GM19035 (cell line): ENCODE data around the gene CDC25C.
"Not testable (repeated sequence)": the region's sequence is repeated elsewhere in the genome, so short reads cannot be mapped to it uniquely, and the experiment has no call there.

ENCODE experiments used
- ATAC-seq: cut with Tn5 transposase; IDR thresholded peaks from one replicate; pipeline ENCODE4 v1.9.1; 2021; ENCODE audit not compliant: unreplicated experiment

CDC25C gene

DNA sequence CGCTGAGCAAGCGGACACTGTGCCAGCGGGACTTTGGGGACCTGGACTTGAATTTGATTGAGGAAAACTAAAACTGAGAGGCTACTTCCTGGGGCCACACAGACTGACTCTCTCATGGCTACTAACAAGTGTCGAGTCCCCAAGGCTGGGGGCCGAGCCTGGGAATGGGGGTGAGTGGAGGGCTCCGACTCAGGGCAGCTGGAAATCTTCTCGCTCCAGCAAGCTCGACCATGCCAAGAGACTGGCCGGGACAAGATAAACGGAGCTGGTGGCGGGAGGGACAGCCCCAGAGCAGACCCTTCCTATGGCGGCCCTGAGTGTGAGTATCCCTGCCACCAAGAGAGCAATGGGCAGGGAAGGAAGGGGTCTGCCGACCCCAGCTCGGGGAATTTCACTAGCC is 15.3 kb upstream of the CDC25C start:
- ATAC-seq = no peak

DNA sequence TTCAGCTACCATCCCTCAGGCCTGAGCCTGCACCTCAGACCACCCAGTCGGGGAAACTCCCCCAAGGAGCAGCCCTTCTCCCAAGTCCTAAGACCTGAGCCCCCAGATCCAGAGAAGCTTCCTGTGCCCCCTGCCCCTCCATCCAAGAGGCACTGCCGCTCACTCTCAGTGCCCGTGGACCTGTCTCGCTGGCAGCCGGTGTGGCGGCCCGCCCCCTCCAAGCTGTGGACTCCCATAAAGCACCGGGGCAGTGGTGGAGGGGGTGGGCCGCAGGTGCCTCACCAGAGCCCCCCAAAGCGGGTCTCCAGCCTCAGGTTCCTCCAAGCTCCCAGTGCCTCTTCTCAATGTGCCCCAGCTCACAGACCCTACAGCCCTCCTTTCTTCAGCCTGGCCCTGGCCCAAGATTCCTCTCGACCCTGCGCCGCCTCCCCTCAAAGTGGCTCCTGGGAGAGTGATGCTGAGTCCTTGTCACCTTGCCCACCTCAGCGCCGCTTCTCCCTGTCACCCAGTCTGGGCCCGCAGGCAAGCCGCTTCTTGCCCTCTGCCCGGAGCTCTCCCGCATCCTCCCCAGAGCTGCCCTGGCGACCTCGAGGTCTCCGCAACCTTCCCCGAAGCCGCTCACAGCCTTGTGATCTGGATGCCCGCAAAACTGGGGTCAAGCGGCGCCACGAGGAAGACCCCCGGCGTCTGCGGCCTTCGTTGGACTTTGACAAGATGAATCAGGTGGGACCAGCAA is 13.5 kb upstream of the CDC25C start:
- no peak for ATAC-seq

DNA sequence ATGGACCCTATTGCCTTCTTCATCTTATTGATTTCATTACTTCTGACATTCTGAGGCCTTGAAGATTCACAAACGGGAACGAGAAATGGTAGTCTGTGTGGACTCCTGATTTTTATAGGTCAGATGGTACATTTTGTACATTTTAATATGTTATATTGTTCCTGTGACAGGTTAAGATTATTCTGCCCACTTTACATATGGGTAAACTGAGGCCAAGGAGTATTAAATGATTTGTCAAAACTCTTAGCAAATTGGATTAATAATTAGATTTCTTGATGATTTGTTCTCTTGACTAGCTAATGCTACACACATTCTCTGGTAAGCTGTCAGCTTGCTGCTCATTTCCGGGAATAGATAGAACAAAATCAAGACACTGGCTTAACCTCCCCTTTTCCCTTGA is 8.4 kb upstream of the CDC25C start:
- no peak for ATAC-seq

DNA sequence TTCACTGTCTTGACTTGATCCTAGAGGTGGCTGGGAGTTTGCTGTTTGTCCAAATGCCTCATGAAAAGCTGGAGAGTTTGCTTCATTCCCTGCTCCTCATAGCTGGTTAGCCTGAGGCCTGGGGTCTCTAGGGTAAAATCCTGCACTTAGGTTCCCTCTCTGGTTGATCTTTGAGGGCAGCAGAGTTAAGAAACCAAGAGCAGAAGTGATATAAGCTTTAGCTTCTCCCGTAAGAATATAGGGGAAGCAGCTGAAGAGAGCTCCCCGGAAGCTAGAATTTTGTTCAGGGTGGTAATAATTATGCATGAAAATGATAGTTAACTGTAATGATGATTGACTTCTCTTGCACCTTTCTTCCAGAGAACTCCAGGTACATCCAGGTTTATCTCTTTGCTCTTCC is 7.9 kb upstream of the CDC25C start:
- no peak for ATAC-seq

DNA sequence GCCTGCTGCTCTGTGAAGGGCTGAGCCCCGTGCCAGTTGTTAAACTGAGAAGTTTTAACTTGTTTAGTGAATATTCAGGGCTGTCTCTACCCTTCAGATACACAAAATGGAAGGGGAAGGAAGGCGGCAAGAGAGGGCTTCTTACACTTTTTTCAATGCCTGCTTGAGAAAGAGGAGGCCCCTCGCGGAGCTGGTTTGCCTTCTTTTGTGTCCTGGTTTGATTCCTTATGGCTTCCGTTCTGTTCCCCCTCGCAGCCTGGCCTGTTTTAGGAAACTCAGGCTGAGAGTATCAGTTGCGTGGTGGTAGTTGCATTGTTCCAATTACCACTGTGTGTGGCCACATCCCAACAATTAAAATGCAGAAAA is 7.5 kb upstream of the CDC25C start:
- ATAC-seq = no peak

DNA sequence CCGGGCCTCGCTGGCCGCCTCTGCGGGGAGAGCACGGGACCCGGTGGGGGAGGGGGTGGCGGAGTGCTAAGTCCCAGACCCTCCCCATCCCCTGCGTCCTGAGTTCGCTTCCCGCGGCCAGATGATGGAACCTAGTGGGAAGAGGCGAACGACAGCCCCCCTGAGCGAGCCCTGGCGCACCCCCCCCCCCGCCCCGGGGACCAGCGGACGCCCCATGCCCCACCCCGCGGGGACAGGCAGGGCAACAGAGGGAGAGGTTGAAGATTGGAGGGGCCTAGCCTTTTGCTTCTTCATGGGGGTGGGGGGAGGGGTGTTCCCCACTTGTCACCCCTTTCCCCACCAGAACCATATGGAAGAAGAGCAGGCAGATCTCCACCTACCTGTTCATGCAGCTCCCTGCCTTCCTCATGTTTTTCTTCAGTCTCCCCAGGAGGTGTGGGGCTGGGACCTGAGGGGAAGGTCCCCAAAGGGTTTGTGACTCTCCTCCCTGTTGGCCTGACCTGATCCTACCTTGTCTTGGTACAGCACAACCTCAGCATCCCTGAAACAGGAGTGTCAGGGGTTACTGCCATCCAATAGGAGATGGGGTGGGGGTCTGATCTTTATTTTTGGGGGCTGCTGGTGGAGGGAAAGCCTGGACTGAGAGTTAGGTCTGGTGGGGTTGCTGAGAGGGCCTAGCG is 6.9 kb upstream of the CDC25C start:
- no peak for ATAC-seq

DNA sequence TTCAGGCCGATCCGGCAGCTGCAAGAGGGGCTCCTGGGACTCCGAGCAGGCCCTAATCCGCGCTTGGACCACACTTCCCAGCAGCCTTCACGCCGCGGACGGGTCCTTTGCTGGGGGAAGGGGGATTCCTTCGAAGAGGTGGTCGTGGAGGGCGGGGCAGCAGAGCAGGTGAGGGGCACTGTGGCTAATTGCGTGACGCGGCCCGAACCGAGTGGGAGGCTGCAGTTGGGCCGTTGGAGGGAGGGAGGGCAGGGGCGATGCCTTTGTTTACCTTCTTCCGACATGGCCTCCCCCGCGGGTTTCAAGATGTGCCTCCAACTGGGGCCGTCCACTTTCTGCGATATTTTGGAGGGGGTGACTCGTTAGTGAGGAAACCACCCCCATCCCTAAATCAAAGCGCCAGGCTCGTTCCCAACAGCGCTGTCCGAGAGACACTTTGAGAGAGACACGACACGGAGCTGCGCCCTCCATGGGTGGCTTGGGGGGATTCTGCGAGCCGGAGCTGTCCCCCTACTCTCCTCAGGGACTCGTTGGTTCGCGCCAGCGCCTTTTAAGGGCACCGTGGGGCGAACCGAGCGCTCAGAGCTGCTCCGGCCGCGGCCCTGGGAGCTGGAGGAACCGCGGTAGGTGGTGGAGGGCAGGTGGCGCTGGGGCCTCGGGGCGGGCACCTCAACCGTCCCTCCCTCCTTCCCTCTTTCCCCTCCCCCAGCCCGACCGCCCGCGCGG is 6.2 kb upstream of the CDC25C start, which contains the start of gene FAM53C:
Gene FAM53C, plus strand, starts transcription at position 582 of the 726 bp plus-strand sequence. CDS start 3,070 bp downstream, outside the sequence.
- peak; percentile 76 for ATAC-seq

DNA sequence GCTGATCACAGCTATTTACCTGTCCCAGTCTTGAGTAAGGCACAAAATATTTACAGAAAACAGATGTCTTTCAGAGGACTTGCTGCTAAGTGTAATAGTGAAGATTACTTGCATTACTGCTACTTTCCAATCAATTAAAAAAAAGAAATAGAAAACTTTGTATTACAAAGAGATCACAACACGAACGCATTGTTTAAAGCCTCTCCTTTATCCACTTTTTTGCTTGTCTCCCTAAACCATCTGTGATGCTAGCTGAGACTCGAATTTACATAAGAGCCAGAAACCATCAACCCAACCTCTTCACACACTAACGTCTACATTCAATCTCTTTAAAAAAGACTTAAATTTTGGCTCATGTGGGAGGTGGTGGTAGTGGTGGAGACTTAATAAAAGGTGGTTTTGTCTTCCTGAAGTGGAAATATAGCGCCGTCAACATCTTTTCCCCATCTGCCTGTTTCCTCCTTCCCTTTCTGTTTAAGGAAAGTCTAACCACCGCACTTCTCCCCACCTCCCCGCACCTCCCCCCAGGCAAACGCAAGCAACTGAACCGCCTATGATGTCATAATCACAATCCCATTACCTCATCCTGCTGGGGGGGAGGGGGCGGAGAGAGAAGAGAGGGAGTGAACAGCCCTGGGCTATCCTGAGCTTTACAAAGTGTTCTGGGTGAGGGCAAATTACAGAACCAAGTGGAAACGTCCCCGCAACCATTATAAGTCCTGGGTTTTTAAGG is 5.5 kb upstream of the CDC25C start:
- ATAC-seq = peak; percentile 28

DNA sequence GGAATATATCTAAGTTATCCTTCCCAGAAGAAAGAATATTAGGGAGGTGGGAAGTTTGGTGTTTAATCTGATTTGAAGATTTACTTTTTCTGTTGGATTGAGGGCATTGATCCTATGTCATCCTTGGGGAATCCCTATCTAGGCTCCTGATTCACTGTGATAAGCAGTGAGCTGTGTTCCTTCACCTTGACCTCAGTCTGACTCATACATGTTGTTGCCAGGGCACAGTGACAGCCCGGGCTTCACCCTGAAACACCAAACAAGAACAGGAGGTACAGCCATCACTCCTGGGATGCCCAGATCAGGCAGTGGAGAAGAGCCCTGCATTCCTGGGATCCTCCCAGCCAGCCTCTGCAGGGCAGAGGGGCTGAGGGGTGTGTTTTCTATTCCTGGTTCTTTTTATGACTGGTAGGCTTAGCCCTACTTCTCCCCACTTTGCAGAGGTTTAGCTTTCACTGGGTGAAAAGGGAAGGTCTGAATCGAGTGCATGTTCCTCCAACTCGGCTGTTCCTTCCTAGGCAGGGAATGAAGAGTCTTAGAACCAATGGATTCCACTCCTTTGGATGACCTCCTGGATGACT is 3.4 kb upstream of the CDC25C start:
- no peak for ATAC-seq

DNA sequence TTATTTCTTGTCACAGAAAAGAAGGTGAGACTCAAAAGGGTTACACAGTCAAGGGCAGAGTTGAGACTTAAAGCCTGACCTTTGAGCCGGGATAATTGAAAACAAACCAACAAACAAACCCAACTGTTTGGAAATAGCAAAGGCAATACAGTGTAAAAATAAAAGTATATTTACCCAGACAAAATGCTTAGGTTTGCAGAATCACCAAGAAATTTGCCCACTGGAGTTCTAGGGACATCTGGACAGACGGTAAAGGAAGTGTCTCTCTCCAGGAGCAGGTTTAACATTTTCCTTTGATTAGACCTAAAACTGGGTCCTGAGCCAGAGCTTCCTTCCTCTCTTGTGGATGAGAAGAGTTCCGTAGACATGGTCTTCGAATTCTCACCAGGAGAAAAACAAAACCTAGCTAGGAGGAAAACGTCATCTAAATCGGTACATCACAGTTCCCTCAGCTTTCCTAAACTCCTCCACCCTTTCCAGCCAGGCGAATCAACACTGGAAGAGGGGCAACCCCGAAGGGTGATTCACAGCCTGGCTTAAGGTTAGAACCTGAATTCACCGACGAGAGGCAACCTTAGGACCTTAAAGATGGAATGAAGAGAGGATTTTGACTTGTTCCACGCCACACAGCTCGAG is 673 bp downstream of the CDC25C start:
- no peak for ATAC-seq

DNA sequence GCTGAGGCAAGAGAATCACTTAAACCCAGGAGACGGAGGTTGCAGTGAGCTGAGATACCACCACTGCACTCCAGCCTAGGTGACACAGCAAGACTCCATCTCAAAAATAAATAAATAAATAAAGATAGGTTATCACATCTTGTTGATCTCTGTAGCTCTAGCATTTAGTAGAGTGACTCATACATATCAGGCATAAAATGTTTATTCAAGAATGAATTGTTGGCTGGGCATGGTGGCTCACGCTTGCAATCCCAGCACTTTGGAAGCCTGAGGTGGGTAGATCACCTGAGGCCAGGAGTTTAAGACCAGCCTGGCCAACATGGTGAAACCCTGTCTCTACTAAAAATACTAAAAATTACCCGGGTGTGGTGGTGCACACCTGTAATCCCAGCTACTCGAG is 13.4 kb downstream of the CDC25C start:
- ATAC-seq = not testable (repeated sequence)

DNA sequence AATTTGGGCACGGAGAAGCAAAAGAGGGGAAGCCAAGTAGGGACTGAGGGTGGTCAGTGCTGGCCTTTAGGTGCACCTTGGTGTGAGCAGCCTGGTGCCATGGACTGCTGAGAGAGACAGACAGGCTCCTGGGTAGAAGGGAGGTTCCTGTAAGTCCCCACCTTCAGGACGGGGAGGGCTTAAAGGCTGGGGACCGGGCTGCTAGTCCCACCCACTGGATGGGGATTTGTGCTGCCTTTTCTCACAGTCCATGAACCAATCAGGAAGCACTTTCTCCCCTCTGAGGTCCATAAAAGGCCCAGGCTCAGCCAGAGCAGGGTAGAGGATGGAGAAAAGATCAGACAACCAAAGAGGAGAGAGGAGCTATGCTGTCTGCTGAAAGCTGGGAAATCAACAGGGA is 15.2 kb downstream of the CDC25C start:
- ATAC-seq = no peak

DNA sequence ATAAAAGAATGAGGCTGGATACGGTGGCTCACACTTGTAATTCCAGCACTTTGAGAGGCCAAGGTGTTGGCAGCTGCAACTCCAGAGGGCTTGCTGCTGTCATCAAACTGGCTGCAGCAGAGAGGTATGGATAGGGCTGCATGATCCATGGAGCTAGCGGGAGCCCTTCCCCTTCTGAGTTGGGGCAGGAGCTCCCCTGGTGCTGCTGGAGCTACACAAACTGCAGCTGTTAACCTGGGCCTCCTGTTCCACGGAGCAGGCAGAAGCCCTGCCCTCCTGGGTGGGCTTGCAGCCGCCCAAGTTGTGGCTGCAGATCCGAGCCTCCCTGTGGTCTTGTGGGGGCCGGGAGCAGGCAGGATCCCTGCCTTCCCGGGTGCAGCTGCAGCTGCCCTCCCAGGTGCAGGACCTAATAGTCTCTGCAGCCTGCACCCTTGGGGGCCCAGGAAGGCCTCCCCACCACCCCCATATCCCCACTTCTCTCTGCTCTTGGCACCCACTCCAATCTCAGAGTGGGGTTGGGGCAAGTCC is 15.8 kb downstream of the CDC25C start:
- no peak for ATAC-seq

DNA sequence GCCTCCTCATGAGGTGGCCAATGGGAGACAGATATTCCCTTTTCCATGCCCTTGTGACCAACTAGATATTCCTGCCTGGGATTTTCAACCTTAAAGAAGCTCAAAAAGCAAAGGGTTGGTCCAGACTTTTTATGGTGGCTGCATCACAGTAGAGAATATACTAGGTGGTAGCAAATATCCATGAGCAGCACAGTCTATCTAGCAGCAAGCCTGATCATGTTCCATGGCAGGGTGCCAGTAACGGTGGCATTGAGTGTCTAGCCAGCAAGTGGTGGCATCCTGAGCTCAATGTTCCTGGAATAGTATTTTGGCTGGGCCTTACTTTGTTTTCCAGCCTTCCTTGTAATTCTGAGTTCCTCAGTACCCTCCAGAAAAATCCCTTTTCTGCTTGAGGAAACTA is 25.8 kb downstream of the CDC25C start:
- ATAC-seq = no peak

DNA sequence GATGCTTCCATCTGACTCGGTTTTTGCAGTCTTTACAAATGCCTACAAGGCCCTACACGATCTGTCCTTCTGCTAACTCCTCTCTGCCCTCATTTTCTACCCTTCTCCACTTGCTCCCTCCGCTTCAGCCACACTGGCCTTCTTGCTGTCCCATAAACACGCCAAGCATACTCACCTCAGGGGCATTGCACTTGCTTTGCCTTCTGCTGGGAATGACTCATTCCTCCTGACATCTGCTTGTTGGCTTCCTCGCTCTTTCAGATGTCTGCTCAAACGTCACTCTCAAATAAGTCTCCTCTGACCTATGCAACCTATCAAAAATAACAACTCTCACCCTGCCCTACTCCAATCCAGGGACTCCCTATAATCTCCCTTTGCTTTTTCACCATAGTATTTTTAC is 28.2 kb downstream of the CDC25C start:
- no peak for ATAC-seq

DNA sequence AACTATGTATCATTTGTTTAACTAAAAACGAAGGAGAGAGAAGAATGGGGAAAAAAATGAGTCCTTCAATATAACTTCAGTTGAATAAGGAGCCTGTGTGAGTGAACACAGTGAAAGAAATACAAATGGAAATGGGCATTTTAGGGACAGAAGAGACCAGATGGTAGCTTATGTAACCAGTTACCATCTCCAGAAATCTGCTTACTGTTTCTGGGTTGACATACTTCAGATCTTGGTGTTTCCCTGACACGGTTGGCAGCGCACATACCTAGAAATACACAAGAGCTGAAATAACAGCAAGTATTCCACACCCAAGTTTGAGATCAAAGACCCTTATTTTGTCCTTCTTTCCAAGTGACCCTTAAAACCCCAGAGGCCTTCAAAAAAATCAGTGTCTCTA is 42.3 kb downstream of the CDC25C start:
- ATAC-seq = no peak

DNA sequence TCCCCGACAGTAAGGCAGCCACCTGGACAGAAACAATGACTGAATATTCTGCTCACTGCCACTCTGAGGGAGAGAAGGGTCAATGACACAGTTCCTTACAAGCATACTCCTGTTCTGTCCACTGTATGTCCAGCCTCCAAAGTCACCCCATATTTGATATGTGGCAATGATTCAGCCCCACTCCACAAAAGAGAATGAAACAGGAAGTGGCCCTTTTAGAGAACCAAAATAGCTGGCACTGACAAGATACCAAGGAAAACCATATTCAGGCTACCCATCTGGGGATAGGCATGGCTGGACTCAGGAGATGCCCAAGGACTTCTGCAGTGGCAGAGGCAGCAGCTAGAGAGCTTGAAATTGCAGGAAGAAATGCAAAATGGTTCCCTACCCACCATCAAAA is 44.4 kb downstream of the CDC25C start:
- no peak for ATAC-seq

DNA sequence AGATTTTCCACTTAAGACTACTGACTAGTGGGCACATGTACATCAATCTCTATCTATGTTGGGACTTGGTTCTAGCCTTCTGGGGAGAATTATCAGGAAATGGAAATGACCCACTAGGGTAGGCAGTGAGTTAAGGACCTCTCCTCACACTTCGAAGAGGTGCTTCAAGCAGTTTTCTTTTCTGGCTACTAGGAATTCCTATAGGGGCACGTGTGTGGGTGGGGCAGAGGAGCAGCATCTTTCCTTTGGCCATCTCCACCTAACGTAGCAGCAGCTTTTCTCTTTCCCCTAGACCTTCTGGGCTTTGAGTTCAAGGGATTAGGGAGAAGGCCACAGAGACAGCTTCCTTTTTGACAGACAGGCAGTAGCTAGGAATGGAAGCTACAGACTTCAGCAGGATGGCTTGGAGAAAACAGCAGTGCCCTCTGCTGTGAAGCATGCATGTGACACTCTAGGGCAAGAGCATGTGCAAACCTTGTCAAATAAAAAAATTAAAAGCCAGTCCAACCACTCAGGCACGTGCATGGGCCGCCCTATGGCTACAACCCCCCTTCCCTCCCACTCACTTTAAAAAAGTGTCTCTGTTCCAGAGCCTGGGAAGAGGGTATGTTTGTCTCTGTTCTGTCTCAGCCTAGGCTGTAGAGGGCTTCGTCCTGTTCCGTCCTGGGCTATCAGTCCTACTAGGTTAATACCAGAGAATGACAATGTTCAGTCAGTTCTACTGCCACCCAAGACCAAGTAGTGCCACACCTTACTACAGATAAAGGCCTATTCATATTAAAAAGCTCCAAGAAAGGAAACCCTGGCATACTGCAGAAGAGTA is 48.5 kb downstream of the CDC25C start:
- no peak for ATAC-seq

DNA sequence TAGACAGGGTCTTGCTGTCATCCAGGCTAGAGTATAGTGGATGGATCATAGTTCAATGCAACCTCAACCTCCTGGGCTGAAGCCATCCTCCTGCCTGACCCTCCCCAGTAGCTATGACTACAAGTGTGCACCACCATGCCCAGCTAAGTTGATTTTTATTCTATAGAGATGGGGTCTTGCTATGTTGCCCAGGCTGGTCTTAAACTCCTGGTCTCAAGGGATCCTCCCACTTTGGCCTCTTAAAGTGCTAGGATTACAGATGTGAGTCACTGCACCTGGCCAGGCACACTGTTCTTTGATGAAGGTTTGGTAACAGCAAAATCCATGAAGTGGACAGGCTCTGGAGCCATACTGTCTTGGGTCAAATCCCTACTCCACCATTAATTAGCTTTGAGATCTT is 50.7 kb downstream of the CDC25C start:
- ATAC-seq = no peak
